Measurements from ENCODE around the gene EXOSC3. TPM values are rescaled to one million over a fixed set of nuclear protein-coding genes. Genes with fewer than 3 reads are reported as not detected.

The EXOSC3 gene
- total and polyA plus RNA-seq, 2 of the 13 experiments (the other 11 are each of a cell fraction or from before 2014, with no cell fraction given) = 17.5 to 68.7 TPM

DNA sequence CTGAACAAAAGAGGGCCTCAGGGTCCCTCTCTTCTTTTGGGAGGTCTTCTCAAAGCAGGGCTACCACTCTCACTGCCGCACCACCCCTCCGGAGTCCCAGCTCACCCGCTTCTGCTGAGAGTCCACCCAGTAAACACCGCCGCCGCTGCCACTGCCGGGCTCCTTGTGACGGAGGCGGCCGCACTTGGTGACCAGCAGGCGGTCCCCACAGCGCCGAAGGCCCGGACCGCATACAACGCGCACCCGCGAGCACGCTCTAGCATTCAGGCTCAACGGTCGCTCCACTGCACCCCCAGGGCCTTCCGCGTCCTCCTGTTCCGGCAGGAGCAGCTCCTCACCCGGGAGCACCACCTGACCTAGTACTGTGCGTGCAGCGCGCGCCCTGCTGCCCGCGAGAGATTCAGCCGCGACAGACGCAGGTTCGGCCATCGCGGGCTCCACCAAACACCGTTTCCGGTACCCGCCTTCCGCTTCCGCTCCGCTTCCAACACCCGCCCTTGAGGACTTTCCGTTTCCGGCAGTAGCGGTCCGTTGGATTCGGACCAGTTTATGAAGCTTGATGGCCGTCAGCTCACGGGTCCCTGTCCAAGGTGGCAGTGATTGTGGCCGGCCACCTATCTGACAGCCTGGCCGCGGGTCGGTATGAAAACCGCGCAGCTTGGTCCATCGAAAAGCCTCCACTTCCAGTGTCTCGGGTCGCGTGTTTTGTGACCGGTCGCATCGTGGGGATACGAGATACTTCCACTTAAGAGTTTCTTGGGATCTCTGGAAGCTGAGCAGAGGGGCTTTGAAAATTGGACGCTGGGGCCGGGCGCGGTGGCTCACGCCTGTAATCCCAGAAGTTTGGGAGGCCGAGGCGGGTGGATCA is at the start of gene EXOSC3 (continued):
- TF ChIP-seq ZNF678 (CRISPR knock-in tag; IDR thresholded peaks at IDR 0.05) = peak; percentile 79; the same call in 1 of the 2 replicates
- TF ChIP-seq ZFP37 (CRISPR knock-in tag; IDR thresholded peaks at IDR 0.05; ENCODE audit: borderline replicate concordance) = no peak
- TF ChIP-seq RORA (CRISPR knock-in tag; IDR thresholded peaks at IDR 0.05) = no peak
- no peak for TF ChIP-seq MAFG (CRISPR knock-in tag; IDR thresholded peaks at IDR 0.05)
- TF ChIP-seq, protein P1, sequence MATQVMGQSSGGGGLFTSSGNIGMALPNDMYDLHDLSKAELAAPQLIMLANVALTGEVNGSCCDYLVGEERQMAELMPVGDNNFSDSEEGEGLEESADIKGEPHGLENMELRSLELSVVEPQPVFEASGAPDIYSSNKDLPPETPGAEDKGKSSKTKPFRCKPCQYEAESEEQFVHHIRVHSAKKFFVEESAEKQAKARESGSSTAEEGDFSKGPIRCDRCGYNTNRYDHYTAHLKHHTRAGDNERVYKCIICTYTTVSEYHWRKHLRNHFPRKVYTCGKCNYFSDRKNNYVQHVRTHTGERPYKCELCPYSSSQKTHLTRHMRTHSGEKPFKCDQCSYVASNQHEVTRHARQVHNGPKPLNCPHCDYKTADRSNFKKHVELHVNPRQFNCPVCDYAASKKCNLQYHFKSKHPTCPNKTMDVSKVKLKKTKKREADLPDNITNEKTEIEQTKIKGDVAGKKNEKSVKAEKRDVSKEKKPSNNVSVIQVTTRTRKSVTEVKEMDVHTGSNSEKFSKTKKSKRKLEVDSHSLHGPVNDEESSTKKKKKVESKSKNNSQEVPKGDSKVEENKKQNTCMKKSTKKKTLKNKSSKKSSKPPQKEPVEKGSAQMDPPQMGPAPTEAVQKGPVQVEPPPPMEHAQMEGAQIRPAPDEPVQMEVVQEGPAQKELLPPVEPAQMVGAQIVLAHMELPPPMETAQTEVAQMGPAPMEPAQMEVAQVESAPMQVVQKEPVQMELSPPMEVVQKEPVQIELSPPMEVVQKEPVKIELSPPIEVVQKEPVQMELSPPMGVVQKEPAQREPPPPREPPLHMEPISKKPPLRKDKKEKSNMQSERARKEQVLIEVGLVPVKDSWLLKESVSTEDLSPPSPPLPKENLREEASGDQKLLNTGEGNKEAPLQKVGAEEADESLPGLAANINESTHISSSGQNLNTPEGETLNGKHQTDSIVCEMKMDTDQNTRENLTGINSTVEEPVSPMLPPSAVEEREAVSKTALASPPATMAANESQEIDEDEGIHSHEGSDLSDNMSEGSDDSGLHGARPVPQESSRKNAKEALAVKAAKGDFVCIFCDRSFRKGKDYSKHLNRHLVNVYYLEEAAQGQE (IDR thresholded peaks at IDR 0.05; ENCODE audit: borderline replicate concordance in 1 of 2, low read depth in 1 of 2, low read length in 2 of 2) = peak; percentile 73 to 93
- peak; percentile 87; the same call in 1 of the 2 replicates for TF ChIP-seq GTF3A (CRISPR knock-in tag; conservative IDR thresholded peaks at IDR 0.05)
- TF ChIP-seq CSRNP1 (CRISPR knock-in tag; IDR thresholded peaks at IDR 0.05) = peak; percentile 86; the same call in 1 of the 2 replicates
- no peak for TF ChIP-seq PLRG1 (conservative IDR thresholded peaks at IDR 0.05)
- TF ChIP-seq ZNF274 (CRISPR knock-in tag; IDR thresholded peaks at IDR 0.05) = peak; percentile 88
- TF ChIP-seq ZNF83 (CRISPR knock-in tag; IDR thresholded peaks at IDR 0.05; ENCODE audit: borderline replicate concordance) = 0 out of 2 replicates have a peak, but pooled peaks have one; percentile 27
- TF ChIP-seq ZXDC (CRISPR knock-in tag; IDR thresholded peaks at IDR 0.05) = peak; percentile 80; the same call in 1 of the 2 replicates
- peak; percentile 95 for TF ChIP-seq ZNF883 (CRISPR knock-in tag; IDR thresholded peaks at IDR 0.05; ENCODE audit: not compliant biosample characterization)
- TF ChIP-seq TRAFD1 (CRISPR knock-in tag; IDR thresholded peaks at IDR 0.05; ENCODE audit: borderline replicate concordance) = no peak
- peak; percentile 80 for TF ChIP-seq CHD2 (IDR thresholded peaks at IDR 0.05; ENCODE audit: low read depth, low read length)
- TF ChIP-seq ZSCAN22 (CRISPR knock-in tag; IDR thresholded peaks at IDR 0.05) = no peak
- peak; percentile 42; the same call in 1 of the 2 replicates for TF ChIP-seq PCBP1 (IDR thresholded peaks at IDR 0.05; ENCODE audit: borderline replicate concordance, low read depth, low read length)
- TF ChIP-seq, protein P2, sequence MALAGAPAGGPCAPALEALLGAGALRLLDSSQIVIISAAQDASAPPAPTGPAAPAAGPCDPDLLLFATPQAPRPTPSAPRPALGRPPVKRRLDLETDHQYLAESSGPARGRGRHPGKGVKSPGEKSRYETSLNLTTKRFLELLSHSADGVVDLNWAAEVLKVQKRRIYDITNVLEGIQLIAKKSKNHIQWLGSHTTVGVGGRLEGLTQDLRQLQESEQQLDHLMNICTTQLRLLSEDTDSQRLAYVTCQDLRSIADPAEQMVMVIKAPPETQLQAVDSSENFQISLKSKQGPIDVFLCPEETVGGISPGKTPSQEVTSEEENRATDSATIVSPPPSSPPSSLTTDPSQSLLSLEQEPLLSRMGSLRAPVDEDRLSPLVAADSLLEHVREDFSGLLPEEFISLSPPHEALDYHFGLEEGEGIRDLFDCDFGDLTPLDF (CRISPR knock-in tag; IDR thresholded peaks at IDR 0.05) = peak; percentile 47; the same call in 1 of the 2 replicates
